OCI-M2 (cell line): ENCODE measurements around the gene MYCBPAP.

ENCODE experiments used
- DNase-seq: peaks from one replicate; lab custom pipeline; 2025; ENCODE audit not compliant: unreplicated experiment; lab: John Stamatoyannopoulos, UW

MYCBPAP gene

GRCh38 chr17:50507871-50508572, at the start of gene MYCBPAP:
MYCBPAP (plus strand) TSS chr17:50508439; CDS start chr17:50508675, 236 bp downstream.
- DNase-seq = no peak

GRCh38 chr17:50458701-50459676, 49.2 kb upstream of the MYCBPAP start:
- no peak for DNase-seq

GRCh38 chr17:50459756-50460155, 48.5 kb upstream of the MYCBPAP start:
- no peak for DNase-seq

- no peak for DNase-seq
Measured at GRCh38 chr17:50460831-50461526, 47.3 kb upstream of the MYCBPAP start.

GRCh38 chr17:50461550-50462132, 46.6 kb upstream of the MYCBPAP start:
- DNase-seq = no peak

GRCh38 chr17:50462446-50462845, 45.8 kb upstream of the MYCBPAP start:
- no peak for DNase-seq

- DNase-seq = no peak
Measured at GRCh38 chr17:50464121-50464520, 44.1 kb upstream of the MYCBPAP start.

- DNase-seq = no peak
Measured at GRCh38 chr17:50464736-50465135, 43.5 kb upstream of the MYCBPAP start.

- no peak for DNase-seq
Measured at GRCh38 chr17:50465171-50465570, 43.1 kb upstream of the MYCBPAP start.

GRCh38 chr17:50465635-50466034, 42.6 kb upstream of the MYCBPAP start:
- DNase-seq = no peak

- no peak for DNase-seq
Measured at GRCh38 chr17:50466371-50467113, 41.7 kb upstream of the MYCBPAP start.

- DNase-seq = no peak
Measured at GRCh38 chr17:50467114-50467854, 41.0 kb upstream of the MYCBPAP start.

GRCh38 chr17:50467855-50468303, 40.4 kb upstream of the MYCBPAP start:
- DNase-seq = no peak

GRCh38 chr17:50468304-50469207, 39.7 kb upstream of the MYCBPAP start, which contains the start of gene CHAD:
CHAD (minus strand) TSS chr17:50468880; CDS start chr17:50468813, 67 bp downstream.
- no peak for DNase-seq

- DNase-seq = no peak
Measured at GRCh38 chr17:50469208-50469605, 39.0 kb upstream of the MYCBPAP start.

- no peak for DNase-seq
Measured at GRCh38 chr17:50469671-50470305, 38.5 kb upstream of the MYCBPAP start.

GRCh38 chr17:50470426-50470825, 37.8 kb upstream of the MYCBPAP start:
- no peak for DNase-seq
